HG02852 (cell line): ENCODE results near the gene AAMP.
"Not testable (repeated sequence)": the region's sequence is repeated elsewhere in the genome, so short reads cannot be mapped to it uniquely, and the experiment has no call there.

ENCODE experiments used
- ATAC-seq: cut with Tn5 transposase; IDR thresholded peaks from one replicate; pipeline ENCODE4 v1.9.1; 2021; ENCODE audit warnings: mild to moderate bottlenecking, moderate library complexity; ENCODE audit not compliant: unreplicated experiment

Gene AAMP, protein sequence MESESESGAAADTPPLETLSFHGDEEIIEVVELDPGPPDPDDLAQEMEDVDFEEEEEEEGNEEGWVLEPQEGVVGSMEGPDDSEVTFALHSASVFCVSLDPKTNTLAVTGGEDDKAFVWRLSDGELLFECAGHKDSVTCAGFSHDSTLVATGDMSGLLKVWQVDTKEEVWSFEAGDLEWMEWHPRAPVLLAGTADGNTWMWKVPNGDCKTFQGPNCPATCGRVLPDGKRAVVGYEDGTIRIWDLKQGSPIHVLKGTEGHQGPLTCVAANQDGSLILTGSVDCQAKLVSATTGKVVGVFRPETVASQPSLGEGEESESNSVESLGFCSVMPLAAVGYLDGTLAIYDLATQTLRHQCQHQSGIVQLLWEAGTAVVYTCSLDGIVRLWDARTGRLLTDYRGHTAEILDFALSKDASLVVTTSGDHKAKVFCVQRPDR

DNA sequence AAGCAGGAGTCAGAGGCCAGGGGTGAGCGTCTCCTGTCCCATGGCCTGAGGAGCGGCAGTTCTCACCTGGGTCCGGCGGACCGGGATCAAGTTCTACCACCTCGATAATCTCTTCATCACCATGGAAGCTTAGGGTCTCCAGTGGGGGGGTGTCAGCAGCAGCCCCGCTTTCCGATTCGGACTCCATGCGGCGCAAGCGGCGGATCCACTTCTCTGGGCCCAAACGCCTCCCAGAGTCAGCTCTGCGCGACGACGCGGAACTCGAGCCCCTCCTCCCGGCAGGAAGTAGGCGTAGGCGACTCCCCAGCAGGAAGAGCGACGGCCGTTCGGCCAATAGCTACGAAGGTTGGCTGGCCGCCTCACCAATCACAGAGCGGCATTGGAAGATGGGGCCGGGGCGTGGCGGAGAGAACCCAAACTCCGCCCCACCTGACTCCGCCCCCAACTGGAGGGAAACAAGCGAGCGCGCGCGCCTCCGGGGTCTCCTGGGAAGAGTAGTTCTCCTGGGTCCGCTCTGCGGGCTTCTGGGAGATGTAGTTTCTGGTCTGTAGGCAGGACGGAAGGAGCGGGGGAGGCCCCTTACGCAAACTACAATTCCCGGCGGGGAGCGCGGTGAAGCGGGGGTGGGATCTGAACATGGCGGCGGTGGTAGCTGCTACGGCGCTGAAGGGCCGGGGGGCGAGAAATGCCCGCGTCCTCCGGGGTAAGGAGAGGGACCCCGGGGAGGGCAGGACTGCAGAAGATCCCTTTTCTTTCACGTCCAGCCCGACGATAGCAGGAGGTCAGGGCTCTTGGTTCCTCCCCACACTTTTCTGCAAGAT lies at the start of gene AAMP, which contains the start of gene PNKD:
Gene AAMP (minus strand): TSS at position 238 of the 821 bp plus-strand sequence. CDS start 51 bp downstream, at position 187.
Gene PNKD (plus strand): TSS at position 620 of the 821 bp plus-strand sequence. CDS start 17 bp downstream, at position 637.
- ATAC-seq: peak; percentile 89

DNA sequence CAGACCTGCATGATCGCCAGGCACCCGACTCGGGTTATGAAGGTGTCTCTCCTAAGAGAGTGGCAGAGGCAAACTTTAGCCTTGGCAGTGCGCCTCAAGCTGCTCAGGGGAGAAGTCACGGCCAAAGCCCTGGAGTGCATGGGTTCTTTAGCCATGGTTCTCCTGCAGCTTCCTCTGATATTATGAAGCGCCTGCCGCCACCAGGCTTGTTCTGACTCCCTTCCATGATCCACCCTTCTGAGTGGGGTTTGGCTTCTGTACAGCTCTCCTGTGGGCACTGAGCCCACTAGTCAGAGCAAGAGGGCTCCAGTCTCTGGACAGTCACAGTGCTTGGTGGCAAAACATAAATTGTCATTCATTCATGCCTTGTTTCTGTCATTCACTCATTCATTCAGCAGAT lies 48.3 kb upstream of the AAMP start:
- ATAC-seq: no peak

DNA sequence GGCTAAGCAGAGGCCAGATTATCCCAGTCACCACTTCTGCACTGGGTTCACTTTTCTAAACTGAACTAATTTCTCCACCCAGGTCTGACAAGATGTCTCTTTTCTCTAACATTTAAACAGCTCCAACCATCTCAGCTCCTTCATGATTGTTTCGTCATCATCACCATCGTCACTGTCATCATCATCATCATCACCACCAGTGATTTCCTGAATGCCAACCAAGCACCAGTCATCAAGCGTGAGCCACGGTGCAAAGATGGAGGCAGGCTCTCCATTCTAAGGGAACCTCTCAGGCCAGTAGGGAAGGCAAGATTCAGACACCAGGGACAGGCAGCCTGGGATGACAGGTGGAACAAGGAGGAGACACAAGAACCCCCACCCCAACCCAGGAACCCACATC lies 47.9 kb upstream of the AAMP start:
- no peak for ATAC-seq

DNA sequence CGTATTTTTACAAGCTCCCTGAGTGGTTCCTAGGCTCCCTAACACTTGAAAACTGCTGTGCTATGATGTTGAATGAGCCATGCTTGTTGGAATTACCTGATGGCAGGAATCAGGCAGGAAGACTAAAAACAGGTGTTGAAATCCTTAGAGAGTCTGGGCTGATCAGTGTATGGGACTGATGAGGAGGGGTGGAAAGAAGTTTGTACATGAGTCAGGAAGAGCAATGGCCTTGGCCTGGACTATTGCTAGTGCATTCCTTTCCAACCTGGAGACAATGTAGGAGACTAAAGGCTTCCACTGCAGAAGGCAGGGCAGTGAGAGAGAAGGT lies 47.3 kb upstream of the AAMP start:
- ATAC-seq: no peak

DNA sequence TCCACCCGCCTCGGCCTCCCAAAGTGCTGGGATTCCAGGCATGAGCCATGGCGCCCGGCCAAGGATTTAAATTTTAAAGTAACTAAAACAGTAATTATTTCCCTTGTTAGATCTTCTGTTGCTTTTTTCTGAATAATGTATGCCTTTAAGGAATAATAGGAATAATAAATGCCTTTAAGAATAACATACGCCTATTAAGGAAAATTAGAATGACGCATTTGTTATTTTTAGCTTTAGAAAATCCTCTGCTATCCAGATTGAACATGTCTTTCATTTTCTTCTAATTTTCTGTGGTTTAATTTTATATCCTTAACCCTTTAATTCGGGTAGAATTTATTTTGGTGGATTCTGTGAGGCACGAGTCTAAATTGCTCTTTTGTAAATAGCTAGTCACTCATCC lies 45.5 kb upstream of the AAMP start:
- ATAC-seq: no peak

DNA sequence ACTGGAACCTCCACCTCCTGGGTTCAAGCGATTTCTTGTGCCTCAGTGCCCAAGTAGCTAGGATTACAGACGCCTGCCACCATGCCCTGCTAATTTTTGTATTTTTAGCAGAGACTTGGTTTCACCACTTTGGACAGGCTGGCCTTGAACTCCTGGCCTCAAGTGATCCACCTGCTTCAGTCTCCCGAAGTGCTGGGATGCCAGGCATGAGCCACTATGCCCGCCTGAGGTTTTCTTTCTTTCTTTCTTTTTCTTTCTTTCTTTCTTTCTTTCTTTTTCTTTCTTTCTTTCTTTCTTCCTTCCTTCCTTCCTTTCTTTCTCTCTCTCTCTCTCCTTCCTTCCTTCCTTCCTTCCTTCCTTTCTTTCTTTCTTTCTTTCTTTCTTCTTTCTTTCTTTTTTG lies 44.8 kb upstream of the AAMP start:
- ATAC-seq: not testable (repeated sequence)

DNA sequence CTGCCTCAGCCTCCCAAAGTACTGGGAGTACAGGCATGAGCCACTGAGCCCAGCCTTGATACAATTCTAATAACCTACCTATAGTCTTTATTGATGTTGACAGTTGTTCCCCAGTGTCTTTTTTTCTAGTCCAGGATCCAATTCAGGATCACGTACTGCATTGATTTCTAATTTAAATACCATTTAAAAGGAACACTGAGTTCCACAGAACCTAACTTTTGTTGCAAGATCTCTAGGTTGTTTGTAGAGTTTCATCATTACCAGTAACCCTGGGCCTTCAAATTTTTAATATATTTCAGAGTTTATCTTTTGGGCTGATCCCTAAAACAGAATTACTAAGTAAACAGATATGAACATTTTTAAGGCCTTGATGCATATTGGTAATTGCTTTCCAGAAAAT lies 43.4 kb upstream of the AAMP start:
- no peak for ATAC-seq

DNA sequence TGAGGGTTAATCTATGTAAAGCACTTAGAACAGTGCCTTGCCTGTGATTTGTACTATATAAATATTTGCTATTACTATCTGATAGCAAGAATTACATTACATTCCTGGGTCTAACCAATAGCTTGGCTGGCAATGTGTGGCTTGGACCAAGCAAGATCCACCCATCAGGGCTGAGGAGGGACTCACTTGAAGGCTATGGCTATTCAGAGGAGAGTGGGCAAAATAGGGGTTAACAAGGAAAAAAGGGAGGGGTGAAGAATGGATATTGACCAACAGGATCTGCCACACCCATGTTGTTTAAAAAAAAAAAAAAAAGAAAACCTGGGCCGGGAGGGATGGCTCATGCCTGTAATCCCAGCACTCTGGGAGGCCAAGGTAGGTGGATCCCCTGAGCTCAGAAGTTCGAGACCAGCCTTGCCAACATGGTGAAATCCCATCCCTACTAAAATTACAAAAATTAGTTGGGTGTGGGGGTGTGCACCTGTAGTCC lies 42.4 kb upstream of the AAMP start:
- no peak for ATAC-seq

DNA sequence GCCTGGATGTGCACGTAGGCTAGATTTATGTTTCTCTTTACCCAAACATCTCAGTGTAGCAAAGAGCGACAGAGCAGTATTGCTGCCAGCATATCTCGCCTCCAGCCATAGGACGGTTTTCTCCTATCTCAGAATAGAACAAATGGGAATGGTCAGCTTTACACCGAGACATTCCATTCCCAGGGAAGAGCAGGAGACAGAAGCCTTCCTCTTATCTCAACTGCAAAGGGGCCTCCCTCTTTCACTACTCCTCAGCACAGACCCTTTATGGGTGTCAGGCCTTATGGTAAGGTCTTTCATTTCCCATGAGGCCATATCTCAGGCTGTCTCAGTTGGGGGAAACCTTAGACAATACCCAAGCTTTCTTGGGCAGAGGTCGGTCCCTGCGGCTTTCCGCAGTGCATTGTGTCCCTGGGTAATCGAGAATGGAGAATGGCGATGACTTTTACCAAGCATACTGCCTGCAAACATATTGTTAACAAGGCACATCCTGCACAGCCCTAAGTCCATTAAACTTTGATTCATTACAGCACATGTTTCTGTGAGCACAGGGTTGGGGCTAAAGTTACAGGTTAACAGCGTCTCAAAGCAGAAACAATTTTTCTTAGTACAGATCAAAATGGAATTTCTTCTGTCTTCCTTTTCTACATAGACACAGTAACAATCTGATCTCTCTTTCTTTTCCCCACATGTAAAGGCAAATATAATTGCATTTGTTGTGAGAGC lies 41.8 kb upstream of the AAMP start:
- not testable (repeated sequence) for ATAC-seq

DNA sequence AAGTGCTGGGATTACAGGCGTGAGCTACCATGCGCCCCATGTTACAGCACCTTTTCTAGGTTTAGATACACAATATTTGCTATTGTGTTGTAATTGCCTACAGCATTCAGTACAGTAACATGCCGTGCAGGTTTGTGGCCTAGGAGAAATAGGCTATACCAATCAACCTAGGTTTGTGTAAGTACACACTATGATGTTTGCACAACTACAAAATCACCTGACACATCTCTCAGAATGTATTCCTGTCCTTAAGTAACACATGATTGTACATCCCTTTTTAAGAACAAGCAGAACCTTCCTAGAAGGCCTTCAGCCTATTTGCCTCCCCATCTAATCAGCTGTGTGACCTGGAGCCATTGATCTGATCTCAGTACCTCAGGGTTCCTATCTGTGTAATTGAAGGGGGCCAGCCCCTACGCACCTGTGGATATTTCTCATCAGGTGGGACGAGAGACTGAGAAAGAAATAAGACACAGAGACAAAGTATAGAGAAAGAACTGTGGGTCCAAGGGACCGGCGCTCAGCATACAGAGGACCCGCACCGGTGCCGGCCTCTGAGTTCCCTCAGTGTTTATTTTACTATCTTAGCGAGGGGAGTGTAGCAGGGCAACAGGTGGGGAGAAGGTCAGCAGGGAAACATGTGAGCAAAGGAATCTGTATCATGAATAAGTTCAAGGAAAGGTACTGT lies 41.1 kb upstream of the AAMP start:
- ATAC-seq: no peak

DNA sequence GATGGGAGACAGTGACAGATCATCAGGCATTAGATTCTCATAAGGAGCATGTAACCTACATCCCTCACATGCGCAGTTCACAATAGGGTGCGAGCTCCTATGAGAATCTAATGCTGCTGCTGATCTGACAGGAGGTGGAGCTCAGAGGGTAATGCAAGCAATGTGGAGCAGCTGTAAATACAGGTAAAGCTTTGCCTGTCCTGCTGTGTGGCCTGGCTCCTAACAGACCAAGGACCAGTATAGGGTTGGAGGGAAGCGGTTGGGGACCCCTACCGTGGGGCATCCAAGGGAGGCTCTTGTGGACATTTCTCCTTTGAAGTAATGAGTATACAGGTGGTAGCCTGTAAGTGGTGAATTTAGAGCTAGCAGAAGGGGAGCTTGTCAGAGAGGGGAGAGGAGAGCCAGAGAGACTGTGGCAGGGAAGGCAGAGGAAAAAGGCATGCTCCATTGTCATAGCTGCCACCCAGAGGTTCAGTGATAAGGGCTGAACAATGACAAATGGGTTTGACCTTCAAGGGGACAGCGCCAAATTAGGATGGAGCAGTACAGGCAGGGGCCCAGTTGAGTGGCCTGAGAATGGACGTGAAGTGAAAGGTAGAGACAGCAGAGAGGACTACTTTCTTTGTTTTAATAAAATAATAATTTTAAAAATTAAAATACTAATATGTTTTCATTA lies 37.6 kb upstream of the AAMP start:
- ATAC-seq: no peak

DNA sequence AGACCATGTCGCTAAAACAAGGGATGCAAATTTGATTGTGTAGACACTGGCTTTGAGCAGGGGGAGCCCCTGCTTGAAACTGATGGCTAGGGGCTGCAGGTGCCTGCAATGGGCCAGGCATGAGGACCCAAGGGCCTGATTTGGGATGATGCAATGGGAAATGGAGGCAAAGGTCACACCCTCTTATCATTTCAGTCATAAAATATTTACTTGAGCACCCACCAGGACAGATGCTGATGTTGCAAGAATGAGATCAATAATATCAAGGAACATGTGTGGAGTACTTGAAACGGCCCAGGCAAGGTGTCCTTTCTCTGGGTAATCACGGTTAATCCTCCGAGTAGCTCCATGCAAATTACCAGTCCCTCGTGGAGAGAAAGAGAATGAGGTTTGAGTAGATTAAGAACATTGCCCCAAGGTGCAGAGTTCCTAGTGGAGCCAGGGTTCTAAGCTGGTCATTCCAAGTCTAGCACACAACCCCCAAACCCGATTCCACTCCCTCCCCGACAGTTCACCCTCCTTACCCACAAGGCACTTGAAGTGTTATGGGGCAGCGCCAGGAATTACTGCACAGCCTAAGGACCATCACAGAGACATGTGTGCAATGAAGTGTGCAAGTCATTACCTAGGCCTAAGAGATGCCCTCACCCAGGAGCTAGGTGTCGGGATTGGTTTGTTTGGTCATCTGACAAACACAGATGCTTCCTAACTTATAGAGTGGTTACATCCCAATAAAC lies 36.4 kb upstream of the AAMP start:
- no peak for ATAC-seq

DNA sequence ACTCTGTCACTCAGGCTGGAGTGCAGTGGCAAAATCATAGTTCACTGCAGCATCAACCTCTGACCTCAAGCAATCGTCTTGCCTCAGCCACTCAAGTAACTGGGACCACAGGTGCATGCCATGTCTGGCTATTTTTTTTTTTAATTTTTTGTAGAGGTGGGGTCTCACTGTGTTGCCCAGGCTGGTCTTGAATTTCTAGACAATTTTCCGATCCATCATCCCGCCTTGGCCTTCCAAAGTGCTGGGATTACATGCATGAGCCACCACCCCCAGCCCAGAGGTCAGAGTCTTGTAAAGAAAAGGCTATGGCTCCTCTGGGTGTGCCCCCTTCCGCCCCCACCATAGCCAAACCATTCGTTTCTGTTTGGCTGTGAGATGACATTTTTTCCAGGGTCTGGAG lies 35.4 kb upstream of the AAMP start:
- ATAC-seq: no peak

DNA sequence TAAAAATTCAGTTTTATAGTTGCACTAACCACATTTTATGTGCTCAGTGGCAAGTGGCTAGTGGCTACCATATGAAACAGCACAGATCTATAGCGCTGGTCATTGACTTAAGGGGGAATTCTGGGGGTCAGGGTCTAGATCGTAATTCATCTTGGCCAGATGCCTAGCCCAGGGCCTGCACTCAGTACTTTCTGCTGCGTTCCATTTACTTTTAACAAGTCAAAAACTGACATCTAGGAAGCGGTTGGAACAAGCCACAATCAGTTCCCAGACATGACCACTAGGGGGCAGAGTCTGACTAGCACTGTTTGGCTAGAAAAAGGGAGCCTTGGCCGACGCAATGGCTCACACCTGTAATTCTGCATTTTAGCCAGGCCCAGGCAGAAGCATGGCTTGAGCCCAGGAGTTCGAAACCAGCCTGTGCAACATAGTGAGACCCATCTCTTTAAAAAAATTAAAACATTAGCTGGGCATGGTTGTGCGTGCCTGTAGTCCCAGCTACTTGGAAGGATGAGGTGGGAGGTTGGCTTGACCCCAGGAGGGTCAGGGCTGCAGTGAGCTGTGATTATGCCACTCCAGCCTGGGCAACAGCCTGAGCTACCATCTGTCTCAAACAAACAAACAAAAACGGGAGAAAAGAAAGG lies 31.4 kb upstream of the AAMP start:
- peak; percentile 70 for ATAC-seq

DNA sequence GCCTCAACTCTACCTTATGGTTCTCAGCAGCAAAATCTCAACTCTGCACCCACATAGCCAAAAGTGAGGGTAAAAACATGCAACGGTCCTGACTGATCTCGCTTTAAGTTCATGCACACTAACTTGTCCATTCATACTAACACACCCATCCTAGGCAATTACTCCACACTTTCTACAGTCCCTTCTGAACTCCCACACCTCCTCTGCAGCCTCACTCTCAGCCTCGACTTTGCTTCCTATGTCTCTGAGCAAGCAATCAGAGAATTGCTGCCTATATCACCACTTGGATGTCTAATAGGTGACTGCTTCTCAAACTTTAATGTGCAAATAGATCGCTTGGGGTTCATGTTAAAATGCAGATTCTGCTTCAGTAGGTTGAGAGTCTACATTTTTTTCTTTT lies 30.2 kb upstream of the AAMP start:
- no peak for ATAC-seq

DNA sequence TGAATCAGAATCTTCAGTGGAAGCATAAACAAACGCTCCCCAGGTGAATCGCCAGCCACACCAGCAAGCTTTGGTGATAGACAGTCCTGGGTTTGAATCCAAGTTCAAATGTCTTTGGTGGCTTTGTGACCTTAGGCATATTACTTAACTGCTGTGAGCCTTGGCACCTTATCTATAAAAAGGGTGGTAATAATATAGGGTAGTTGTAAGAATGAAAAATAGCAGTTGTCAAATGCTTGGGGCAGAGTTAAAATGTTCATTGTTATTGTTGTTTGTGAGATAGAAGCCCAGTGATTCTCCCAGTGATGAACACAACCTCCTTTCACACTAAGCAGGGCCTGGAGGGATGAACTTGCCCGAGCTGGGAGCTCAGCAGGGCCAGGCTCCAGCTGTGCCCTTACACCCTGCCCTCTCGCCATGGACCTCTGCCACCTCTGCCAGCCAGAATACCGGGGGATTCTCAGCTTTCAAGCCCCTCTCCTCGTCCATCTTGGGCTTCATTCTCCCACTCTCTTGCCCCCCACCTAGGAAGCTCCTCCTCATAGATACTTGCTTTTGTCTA lies 28.5 kb upstream of the AAMP start:
- no peak for ATAC-seq

DNA sequence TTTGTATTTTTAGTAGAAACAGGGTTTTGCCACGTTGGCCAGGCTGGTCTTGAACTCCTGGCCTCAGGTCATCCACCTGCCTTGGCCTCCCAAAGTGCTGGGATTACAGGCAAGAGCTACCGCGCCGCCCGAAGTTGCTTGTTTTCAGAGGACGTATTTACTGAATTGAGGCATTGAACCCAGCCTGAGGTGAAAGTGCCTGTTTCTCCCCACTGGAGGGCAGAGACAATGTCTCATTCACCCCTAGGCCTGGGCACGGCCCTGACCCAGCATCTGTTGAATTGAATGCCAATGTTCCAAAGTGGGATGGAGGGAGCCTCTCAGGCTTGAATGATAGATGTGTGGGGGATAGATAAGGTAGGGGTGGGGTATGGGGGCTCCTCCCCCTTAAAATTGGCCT lies 26.9 kb upstream of the AAMP start:
- ATAC-seq: no peak

DNA sequence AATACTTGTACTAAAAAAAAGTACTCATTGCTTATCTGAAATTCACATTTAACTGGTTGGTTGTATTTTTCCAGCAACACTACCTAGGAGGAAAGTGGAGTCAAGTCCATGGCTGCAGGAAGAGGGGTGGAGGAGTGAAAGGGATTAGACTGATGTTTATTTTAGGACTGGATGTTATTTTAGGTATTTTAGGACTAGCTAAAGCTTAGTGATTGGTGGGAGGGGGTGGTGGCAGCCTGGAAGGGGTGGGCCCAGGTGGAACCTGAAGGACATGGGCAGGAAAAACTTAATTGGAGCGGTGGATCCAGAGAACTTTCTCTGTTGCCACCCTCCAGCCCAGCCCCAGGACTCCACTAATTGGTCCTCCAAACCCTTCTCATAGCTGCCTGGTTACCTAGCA lies 26.3 kb upstream of the AAMP start:
- no peak for ATAC-seq

DNA sequence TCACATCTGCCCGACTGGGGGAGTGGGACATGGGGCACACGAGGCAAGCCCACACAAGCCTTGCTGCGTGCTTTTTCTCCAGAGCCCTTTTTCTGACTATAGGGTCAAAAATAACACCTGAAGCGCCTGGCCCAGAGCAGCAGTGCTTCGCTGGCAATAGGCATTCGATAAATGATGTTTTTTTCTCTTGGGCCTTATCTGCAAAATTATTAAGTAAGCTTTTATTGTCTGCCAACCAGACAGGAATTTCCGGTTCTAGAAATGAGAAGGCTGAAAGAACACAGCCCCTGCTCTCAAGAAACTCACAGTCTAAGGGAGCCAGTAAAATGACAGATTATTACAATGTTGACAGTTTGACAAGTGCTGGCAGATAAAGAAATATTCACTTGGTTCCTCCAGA lies 25.1 kb upstream of the AAMP start:
- ATAC-seq: no peak
